ELR (cell line): ENCODE data around the gene SMYD3.
A peak's percentile ranks its signal among the peaks of the same experiment; 100 is the strongest.
"Not testable (repeated sequence)": the region's sequence is repeated elsewhere in the genome, so short reads cannot be mapped to it uniquely, and the experiment has no call there.

ENCODE experiments used
- DNase-seq: peaks from one replicate; pipeline ENCODE4 v3.0.0-alpha.2; 2015; ENCODE audit warnings: low read depth

The SMYD3 gene

GRCh38 chr1:245715291-245715701, 791.8 kb downstream of the SMYD3 start:
- DNase-seq = peak; percentile 28

GRCh38 chr1:245714027-245714426, 793.1 kb downstream of the SMYD3 start:
- DNase-seq = not testable (repeated sequence)

GRCh38 chr1:245710961-245711903, 795.8 kb downstream of the SMYD3 start:
- no peak for DNase-seq

- no peak for DNase-seq
Observed at GRCh38 chr1:245707941-245708340, 799.1 kb downstream of the SMYD3 start.

GRCh38 chr1:245704765-245705164, 802.3 kb downstream of the SMYD3 start:
- peak; percentile 71 for DNase-seq

- DNase-seq = no peak
Observed at GRCh38 chr1:245704341-245704740, 802.7 kb downstream of the SMYD3 start.

GRCh38 chr1:245702346-245702745, 804.7 kb downstream of the SMYD3 start:
- DNase-seq = no peak

GRCh38 chr1:245701631-245702030, 805.4 kb downstream of the SMYD3 start:
- DNase-seq = no peak

- DNase-seq = no peak
Observed at GRCh38 chr1:245700631-245701030, 806.4 kb downstream of the SMYD3 start.
